Esophagus muscularis mucosa (tissue), 4 donors: ENCODE measurements around the gene BTBD9.

Source experiments
- EP300 ChIP-seq: sonication (generic); formaldehyde crosslinking; IDR thresholded peaks from one replicate; pipeline ENCODE4 v1.6.1; 2017; ENCODE audit warnings: antibody characterized with exemption
- POLR2A ChIP-seq: fragments of 450-650 bp; IDR thresholded peaks from one replicate; pipeline ENCODE4 v1.6.1; 2017; ENCODE audit warnings: antibody characterized with exemption, moderate library complexity, mild to moderate bottlenecking, low read depth
- POLR2AphosphoS5 ChIP-seq, 2 donors: sonication (generic); formaldehyde crosslinking; IDR thresholded peaks; one replicate each; pipeline ENCODE4 v1.6.1; 2017; ENCODE audit warnings: antibody characterized with exemption in 2 of 2
- TF ChIP-seq, protein P1 (sequence below), 3 experiments: fragments of 200-600 bp in 2 of 3; fragments of 450-650 bp in 1 of 3; sonication (generic) in 2 of 3; IDR thresholded peaks; one replicate each; pipeline ENCODE4 v1.5.1; 2017 to 2019; ENCODE audit warnings: antibody characterized with exemption in 3 of 3, mild to moderate bottlenecking in 2 of 3, moderate library complexity in 1 of 3

DNA sequence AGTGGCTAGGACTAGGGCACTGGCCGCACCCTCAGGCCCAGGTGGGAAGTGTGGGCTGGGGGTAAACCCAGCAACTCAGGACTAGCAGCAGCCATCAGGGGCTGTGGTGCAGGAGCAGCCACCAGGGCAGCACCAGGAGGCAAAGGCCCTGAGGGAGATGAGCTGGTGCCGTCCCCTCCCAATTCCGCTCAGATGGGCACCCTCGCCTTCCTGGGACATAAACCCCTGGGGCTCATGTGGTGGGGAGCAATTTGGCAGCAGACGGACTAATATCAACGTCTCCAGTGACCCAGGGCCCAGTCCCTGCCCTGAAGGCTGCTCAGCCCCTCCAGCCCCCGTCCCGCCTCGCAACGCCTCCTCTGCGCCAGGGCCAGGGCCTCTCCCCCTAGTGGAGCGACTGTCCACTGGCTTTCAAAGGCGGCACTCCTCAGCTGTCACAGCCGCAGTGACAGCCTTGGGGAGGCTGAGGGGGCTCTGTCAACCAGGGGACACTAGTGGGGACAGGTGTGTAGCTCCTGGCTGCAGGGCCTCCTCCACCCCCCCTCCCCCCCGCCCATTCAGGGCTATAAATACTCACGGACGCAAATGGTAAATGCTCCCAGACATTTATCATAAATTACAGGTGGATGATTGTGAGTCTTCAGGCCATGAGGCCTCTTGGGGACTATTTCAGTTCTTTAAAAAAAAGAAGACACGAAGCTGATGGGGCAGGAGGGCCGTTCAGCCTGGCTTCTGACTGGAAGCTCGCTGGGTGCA is 470.3 kb downstream of the BTBD9 start:
- no peak for TF ChIP-seq EP300
- TF ChIP-seq POLR2AphosphoS5 (IDR thresholded peaks at IDR 0.05): no peak
- TF ChIP-seq, protein P1, sequence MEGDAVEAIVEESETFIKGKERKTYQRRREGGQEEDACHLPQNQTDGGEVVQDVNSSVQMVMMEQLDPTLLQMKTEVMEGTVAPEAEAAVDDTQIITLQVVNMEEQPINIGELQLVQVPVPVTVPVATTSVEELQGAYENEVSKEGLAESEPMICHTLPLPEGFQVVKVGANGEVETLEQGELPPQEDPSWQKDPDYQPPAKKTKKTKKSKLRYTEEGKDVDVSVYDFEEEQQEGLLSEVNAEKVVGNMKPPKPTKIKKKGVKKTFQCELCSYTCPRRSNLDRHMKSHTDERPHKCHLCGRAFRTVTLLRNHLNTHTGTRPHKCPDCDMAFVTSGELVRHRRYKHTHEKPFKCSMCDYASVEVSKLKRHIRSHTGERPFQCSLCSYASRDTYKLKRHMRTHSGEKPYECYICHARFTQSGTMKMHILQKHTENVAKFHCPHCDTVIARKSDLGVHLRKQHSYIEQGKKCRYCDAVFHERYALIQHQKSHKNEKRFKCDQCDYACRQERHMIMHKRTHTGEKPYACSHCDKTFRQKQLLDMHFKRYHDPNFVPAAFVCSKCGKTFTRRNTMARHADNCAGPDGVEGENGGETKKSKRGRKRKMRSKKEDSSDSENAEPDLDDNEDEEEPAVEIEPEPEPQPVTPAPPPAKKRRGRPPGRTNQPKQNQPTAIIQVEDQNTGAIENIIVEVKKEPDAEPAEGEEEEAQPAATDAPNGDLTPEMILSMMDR (IDR thresholded peaks at IDR 0.05): no peak
- no peak for TF ChIP-seq POLR2A
